Kidney epithelial cell (primary cell): ENCODE data around the gene ATRAID. TPM values are rescaled to one million over a fixed set of nuclear protein-coding genes. Genes with fewer than 3 reads are reported as not detected.

Source experiments
- DNase-seq: peaks from one replicate; pipeline ENCODE4 v3.0.0-alpha.2; 2010; ENCODE audit warnings: low read depth
- H3K27me3 ChIP-seq: 2 replicates; pipeline ENCODE4 v1.6.0; 2011; ENCODE audit warnings: low read length; ENCODE audit not compliant: control insufficient read depth, insufficient read depth
- H3K36me3 ChIP-seq: 2 replicates; pipeline ENCODE4 v1.5.1; 2011; ENCODE audit warnings: low read length; ENCODE audit not compliant: control insufficient read depth, insufficient read depth
- H3K4me3 ChIP-seq: 2 replicates; pipeline ENCODE4 v1.5.1; 2011; ENCODE audit warnings: low read depth, mild to moderate bottlenecking, control low read depth, low read length
- CTCF ChIP-seq: IDR thresholded peaks from 2 replicates; pipeline ENCODE4 v1.5.1; 2011; ENCODE audit warnings: mild to moderate bottlenecking, moderate library complexity, low read length, control low read depth, inconsistent platforms; ENCODE audit not compliant: insufficient read depth, poor library complexity, severe bottlenecking
- total RNA-seq: library from RNA; depleted of rRNA; stranded (reverse); fragments of >200 nt; gene quantifications from 2 replicates; pipeline ENCODE4 v1.2.3, GENCODE V29; 2015

The ATRAID gene
- total RNA-seq, 1 donor from 2014 or later, result 146 TPM

GRCh38 chr2:27221166-27221565, 9.3 kb downstream of the ATRAID start:
- no peak for DNase-seq
- Histone ChIP-seq H3K27me3 (no peaks in the 10 kb centered on the region), H3K4me3 (no peak overlapping the region), H3K36me3 (peaks cover 3% of the 10 kb centered on the region)
- no peak for TF ChIP-seq CTCF

GRCh38 chr2:27222407-27222806, 10.6 kb downstream of the ATRAID start:
- Histone ChIP-seq H3K36me3 (peaks cover 3% of the 10 kb centered on the region), H3K4me3 (no peak overlapping the region), H3K27me3 (no peaks in the 10 kb centered on the region)
- DNase-seq, result no peak
- no peak for TF ChIP-seq CTCF

GRCh38 chr2:27223416-27223815, 11.6 kb downstream of the ATRAID start:
- no peak overlapping the region for H3K4me3 ChIP-seq
- DNase-seq, result no peak
- TF ChIP-seq CTCF, result no peak
- no peaks in the 10 kb centered on the region for H3K27me3 ChIP-seq
- peaks cover 2% of the 10 kb centered on the region for H3K36me3 ChIP-seq

- no peaks in the 10 kb centered on the region for H3K27me3 ChIP-seq
- peaks cover 2% of the 10 kb centered on the region for H3K36me3 ChIP-seq
- TF ChIP-seq CTCF, result no peak
- H3K4me3 ChIP-seq, result no peak overlapping the region
- DNase-seq, result no peak
Measured at GRCh38 chr2:27225526-27225925, 13.7 kb downstream of the ATRAID start.

GRCh38 chr2:27227501-27227900, 15.7 kb downstream of the ATRAID start:
- no peak overlapping the region for H3K4me3 ChIP-seq
- H3K27me3 ChIP-seq, result no peaks in the 10 kb centered on the region
- TF ChIP-seq CTCF, result no peak
- H3K36me3 ChIP-seq, result no peaks in the 10 kb centered on the region
- no peak for DNase-seq

GRCh38 chr2:27231921-27232320, 20.1 kb downstream of the ATRAID start:
- H3K4me3 ChIP-seq, result no peak overlapping the region
- DNase-seq, result no peak
- H3K36me3 ChIP-seq, result peaks cover 3% of the 10 kb centered on the region
- H3K27me3 ChIP-seq, result no peaks in the 10 kb centered on the region
- no peak for TF ChIP-seq CTCF
